PC-9 (cell line): Measurements from ENCODE around the gene CDK18. TPM values are rescaled to one million over a fixed set of nuclear protein-coding genes. Genes with fewer than 3 reads are reported as not detected.

Experiments
- BruUV-seq: library from RNA; stranded (reverse); fragments of 400-500 nt; replicated peaks from 2 replicates; lab custom pipeline; 2021; lab: Mats Ljungman, UMichigan
- CTCF ChIA-PET: fragments of 300-600 bp; sonication (Branson Sonifier 250); formaldehyde crosslinking; loops from one replicate; lab custom pipeline; 2022; ENCODE audit warnings: antibody characterized with exemption; lab: Charles Lee
- POLR2A ChIA-PET: fragments of 300-600 bp; sonication (Branson Sonifier 250); formaldehyde crosslinking; loops from one replicate; lab custom pipeline; 2022; ENCODE audit warnings: antibody characterized with exemption; ENCODE audit not compliant: unreplicated experiment; lab: Charles Lee
- DNase-seq, 2 experiments: peaks; one replicate each; pipeline versions ENCODE4 v3.0.0 to v3.0.0-alpha.2; 2015 to 2022; ENCODE audit warnings: mixed read lengths in 1 of 2
- H2AFZ ChIP-seq: fragments of 200-600 bp; sonication (generic); 2 replicates; pipeline ENCODE4 v1.8.1; 2017; ENCODE audit warnings: antibody characterized with exemption
- H3F3A ChIP-seq: fragments of 200-600 bp; sonication (generic); 2 replicates; pipeline ENCODE4 v1.8.1; 2017; ENCODE audit warnings: antibody characterized with exemption, mild to moderate bottlenecking, low read depth; ENCODE audit not compliant: insufficient read depth
- H3K27ac ChIP-seq: fragments of 200-600 bp; sonication (generic); 2 replicates; pipeline ENCODE4 v1.6.1; 2016; ENCODE audit warnings: mixed run types
- H3K27me3 ChIP-seq: fragments of 200-600 bp; sonication (generic); 2 replicates; pipeline ENCODE4 v1.6.1; 2016; ENCODE audit warnings: low read depth, mixed run types; ENCODE audit not compliant: insufficient read depth
- H3K36me3 ChIP-seq: fragments of 200-600 bp; sonication (generic); 2 replicates; pipeline ENCODE4 v1.6.1; 2016; ENCODE audit warnings: low read depth, mixed run types
- H3K4me1 ChIP-seq: fragments of 200-600 bp; sonication (generic); replicated peaks from 2 replicates; pipeline ENCODE4 v1.6.1; 2016; ENCODE audit warnings: mixed run types; ENCODE audit not compliant: insufficient read depth
- H3K4me2 ChIP-seq: fragments of 200-600 bp; sonication (generic); 2 replicates; pipeline ENCODE4 v1.6.1; 2017; ENCODE audit warnings: mixed run types
- H3K4me3 ChIP-seq: fragments of 200-600 bp; sonication (generic); 2 replicates; pipeline ENCODE4 v1.6.1; 2016; ENCODE audit warnings: mixed run types
- H3K79me2 ChIP-seq: fragments of 200-600 bp; sonication (generic); 2 replicates; pipeline ENCODE4 v1.6.1; 2017; ENCODE audit warnings: low read depth, mixed run types
- H3K9me2 ChIP-seq: fragments of 200-600 bp; sonication (generic); 2 replicates; pipeline ENCODE4 v1.8.1; 2017; ENCODE audit warnings: mild to moderate bottlenecking; ENCODE audit not compliant: insufficient read depth
- H3K9me3 ChIP-seq: fragments of 200-600 bp; sonication (generic); 2 replicates; pipeline ENCODE4 v1.8.1; 2016; ENCODE audit warnings: low read depth; ENCODE audit not compliant: insufficient read depth
- H4K20me1 ChIP-seq: fragments of 200-600 bp; sonication (generic); 2 replicates; pipeline ENCODE4 v1.8.1; 2017; ENCODE audit not compliant: insufficient read depth
- CTCF ChIP-seq: fragments of 200-600 bp; sonication (generic); conservative IDR thresholded peaks from 2 replicates; pipeline ENCODE4 v1.6.1; 2017; ENCODE audit warnings: mixed run types, antibody characterized with exemption, mild to moderate bottlenecking, moderate library complexity
- EZH2 ChIP-seq: fragments of 200-600 bp; sonication (generic); IDR thresholded peaks from 2 replicates; pipeline ENCODE4 v1.8.0; 2017; ENCODE audit warnings: antibody characterized with exemption, low read depth
- intact Hi-C: fragments of 100-400 bp; cut with micrococcal nuclease; formaldehyde crosslinking; loops from one replicate; pipeline ENCODE4 v1.10.0; 2022; ENCODE audit not compliant: unreplicated experiment
- total RNA-seq: library from RNA; stranded (reverse); gene quantifications from 2 replicates; pipeline ENCODE4 v1.2.3, GENCODE V29; 2021

The CDK18 gene
- total RNA-seq, 1 experiment from 2014 or later = 35.3 TPM

GRCh38 chr1:205517288-205517687 lies 12.8 kb downstream of the CDK18 start:
- Histone ChIP-seq H3K4me1 (peaks cover 8% of the 10 kb centered on the region), H3K36me3 (no peaks in the 10 kb centered on the region), H3K9me3 (no peaks in the 10 kb centered on the region), H3K27me3 (no peaks in the 10 kb centered on the region), H3F3A (0 out of 2 replicates have a peak, but pooled peaks cover 5% of the 10 kb centered on the region), H3K79me2 (no peaks in the 10 kb centered on the region), H3K4me2 (no peak overlapping the region), H2AFZ (no peak overlapping the region), H3K27ac (no peak overlapping the region), H4K20me1 (no peaks in the 10 kb centered on the region), H3K4me3 (no peak overlapping the region), H3K9me2 (no peaks in the 10 kb centered on the region)
- CTCF ChIA-PET = no interaction called here
- intact Hi-C loops = loop anchor here (2.0 kb wide), 1 partner anchor 24 kb away; no protein-coding TSS in a partner anchor
- no TSS peak for BruUV-seq
- TF ChIP-seq CTCF (no peak), EZH2 (no peak)
- POLR2A ChIA-PET = no interaction called here
- DNase-seq = no peak

GRCh38 chr1:205517763-205518162 lies 13.3 kb downstream of the CDK18 start:
- Histone ChIP-seq H3K4me3 (no peak overlapping the region), H3K36me3 (no peaks in the 10 kb centered on the region), H3K79me2 (no peaks in the 10 kb centered on the region), H3K4me1 (peaks cover 8% of the 10 kb centered on the region), H4K20me1 (no peaks in the 10 kb centered on the region), H3F3A (0 out of 2 replicates have a peak, but pooled peaks cover 5% of the 10 kb centered on the region), H3K27ac (no peak overlapping the region), H2AFZ (no peak overlapping the region), H3K9me2 (no peaks in the 10 kb centered on the region), H3K4me2 (no peak overlapping the region), H3K9me3 (no peaks in the 10 kb centered on the region), H3K27me3 (no peaks in the 10 kb centered on the region)
- intact Hi-C loops = loop anchor here (2.0 kb wide), 1 partner anchor 25 kb away; no protein-coding TSS in a partner anchor
- POLR2A ChIA-PET = no interaction called here
- no TSS peak for BruUV-seq
- TF ChIP-seq CTCF (no peak), EZH2 (no peak)
- CTCF ChIA-PET = no interaction called here
- no peak for DNase-seq

GRCh38 chr1:205518661-205519540 lies 14.4 kb downstream of the CDK18 start:
- H3K36me3 ChIP-seq = no peaks in the 10 kb centered on the region
- H3K4me3 ChIP-seq = no peak overlapping the region
- 0 out of 2 replicates have a peak, but pooled peaks cover 5% of the 10 kb centered on the region for H3F3A ChIP-seq
- CTCF ChIA-PET = interaction anchor here (1.0 kb wide), 1 partner anchor 41 kb away, joined by 4 read pairs; no protein-coding TSS in a partner anchor
- H3K27me3 ChIP-seq = no peaks in the 10 kb centered on the region
- no peak overlapping the region for H3K27ac ChIP-seq
- H4K20me1 ChIP-seq = peaks cover 3% of the 10 kb centered on the region; the same call in 1 of the 2 replicates
- TF ChIP-seq CTCF (no peak), EZH2 (no peak)
- no peak for DNase-seq
- H2AFZ ChIP-seq = no peak overlapping the region
- no peaks in the 10 kb centered on the region for H3K9me3 ChIP-seq
- H3K79me2 ChIP-seq = no peaks in the 10 kb centered on the region
- no peak overlapping the region for H3K4me2 ChIP-seq
- intact Hi-C loops = no loop called here
- H3K9me2 ChIP-seq = no peaks in the 10 kb centered on the region
- no TSS peak for BruUV-seq
- H3K4me1 ChIP-seq = peaks cover 8% of the 10 kb centered on the region
- POLR2A ChIA-PET = no interaction called here
